ENCODE measurements around the gene HRCT1.

Gene HRCT1

DNA sequence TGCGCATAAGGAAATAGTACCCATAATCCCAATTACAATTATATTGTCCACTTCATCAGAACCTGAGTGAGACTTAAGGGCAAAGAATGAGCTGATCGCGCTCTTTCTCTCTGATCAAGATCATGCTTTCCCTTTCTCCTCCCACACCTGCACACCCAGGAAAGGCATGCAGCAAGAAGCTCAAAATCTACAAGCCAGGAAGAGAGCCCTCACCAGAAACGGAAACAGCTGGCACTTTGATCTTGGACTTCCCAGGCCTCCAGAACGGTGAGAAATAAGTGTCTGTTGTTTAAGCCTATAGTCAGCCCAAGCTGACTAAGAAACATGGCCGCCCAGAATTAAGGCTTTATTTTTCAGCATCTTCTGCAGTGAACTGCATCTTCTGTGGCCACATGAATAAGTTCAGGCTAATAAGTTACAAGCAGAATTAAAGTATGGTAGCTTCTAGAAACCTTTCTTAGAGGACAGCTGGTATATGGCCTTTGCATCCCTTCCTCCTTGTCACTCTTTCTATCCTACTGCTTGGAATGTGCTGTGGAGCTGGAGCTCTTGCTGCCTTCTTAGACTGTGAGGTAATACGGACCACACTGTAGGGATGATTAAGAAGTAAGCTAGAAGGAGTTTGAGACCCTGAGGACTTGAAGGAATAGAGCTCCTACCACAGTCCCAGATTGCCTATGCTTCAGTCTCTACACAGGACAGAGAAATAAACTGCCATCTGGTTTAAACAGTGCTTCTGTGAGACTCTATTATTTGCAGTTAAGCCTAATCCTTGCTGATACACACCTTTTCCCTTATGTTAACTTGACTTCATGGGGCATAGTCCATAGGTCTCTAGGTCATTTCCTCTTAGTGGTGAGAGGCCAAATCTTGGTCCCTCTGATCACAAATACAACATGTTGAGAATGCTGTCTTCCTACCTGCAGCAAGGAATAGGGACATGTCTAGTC lies 34.7 kb downstream of the HRCT1 start:
- DNase-seq (ENCODE audit: low read depth in 1 of 2, low spot score in 1 of 2): no peak

DNA sequence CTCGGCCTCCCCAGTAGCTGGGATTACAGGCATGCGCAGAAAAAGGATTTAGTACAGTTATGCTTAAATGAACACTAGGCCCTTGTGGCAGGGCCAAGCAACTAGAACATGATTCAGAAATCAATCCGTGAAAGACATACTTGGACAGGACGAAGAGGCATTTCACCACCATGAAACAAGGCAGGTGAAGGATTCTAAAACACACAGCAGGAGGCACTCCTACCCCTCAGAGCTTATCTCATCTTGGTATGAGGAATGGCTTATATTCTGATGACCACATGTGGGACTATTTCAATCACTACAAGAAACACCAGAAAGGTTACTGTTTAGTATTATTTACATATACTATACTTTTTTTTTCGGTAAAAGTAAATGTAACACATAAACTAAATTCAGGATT lies 36.3 kb downstream of the HRCT1 start:
- no peak for DNase-seq (ENCODE audit: low read depth in 1 of 2, low spot score in 1 of 2)

DNA sequence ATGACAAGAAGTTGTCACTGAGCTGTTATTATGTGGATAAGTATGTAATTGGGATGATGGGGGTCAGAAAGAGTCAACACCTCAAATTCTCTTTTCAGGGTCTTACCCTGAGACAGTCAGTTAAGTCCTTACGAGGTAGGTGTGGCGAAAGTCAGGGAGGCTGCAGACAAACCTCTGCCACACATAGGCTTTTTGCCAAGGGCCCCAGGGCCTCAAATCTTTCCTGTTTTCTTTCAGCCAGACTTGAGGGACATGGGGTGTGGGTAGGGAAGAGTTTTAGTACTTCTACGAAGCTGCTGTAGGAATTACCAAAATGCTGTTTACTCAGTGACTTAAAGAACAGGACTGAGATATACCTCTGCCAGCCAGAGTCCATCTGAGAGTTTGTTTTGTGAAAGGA lies 38.2 kb downstream of the HRCT1 start:
- no peak for DNase-seq (ENCODE audit: low read depth in 1 of 2, low spot score in 1 of 2)

DNA sequence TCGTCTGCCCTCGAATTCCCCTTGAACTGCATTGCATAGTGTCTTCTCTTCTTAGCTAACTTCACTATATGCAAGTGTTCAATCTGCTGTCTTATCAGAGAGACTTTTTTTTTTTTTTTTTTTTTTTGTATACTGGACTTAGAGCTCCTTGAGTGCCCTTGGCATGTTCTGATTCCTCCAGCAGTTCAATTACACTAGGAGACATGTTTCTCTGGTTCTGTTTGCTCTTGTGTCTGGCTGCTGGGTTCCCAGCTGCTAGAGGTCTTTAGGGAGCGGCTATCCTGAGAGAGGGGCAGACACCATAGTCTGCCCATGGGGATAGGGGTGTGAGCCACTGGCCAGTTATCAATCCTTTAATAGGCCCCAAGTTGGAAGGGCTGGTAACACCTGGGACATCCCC lies 38.8 kb downstream of the HRCT1 start:
- DNase-seq (ENCODE audit: low read depth in 1 of 2, low spot score in 1 of 2): no peak

DNA sequence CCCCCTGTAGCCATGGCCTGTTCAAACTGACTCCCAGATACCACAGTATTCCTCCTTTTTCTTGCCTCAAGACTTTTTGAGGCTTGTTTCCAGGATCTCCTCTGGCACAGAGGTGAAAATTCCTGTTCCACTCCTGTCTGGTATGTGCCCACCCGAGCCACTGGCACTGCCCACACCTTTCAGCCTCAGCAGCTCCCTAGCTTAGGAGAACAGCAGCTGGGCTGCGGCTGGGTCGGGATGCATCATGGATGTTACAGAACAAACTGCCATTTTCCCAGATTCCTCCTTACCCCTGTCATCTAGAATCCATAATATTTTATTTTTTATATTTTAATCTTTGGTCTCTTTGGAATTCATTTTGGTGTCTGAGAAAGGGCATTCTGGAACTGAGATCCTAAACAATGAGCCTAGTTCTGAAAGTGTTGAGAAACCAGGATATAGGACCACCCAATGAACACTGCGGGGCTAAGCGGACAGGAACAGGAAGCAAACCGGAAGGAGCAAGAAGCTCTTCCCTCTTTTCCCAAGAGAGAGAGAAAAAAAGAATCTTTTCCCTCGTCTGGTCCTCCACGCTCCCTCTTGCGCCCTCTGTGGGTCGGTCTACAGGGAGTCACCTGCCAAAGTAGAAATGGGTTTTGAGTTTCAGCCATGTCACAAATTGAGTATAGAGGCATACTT lies 39.5 kb downstream of the HRCT1 start:
- peak; percentile 17 to 50 for DNase-seq (ENCODE audit: low read depth in 1 of 2, low spot score in 1 of 2)

DNA sequence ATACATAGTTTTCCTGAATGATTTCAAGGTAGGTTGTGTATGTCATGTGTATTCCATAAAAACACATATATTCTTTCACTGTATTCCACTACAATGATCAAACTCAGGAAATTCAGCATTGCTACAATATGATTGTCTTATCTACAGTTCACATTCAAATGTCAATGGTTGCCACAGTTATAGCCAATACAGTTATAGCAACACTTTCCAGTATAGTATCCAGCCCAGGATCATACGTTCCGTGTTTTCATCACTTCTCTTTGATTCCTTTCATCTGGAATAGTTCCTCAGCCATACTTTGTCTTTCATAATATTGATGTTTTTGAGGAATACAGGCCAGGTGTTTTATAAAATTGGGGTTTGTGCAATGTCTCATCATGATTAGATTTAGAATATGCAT lies 42.4 kb downstream of the HRCT1 start:
- no peak for DNase-seq (ENCODE audit: low read depth in 1 of 2, low spot score in 1 of 2)

DNA sequence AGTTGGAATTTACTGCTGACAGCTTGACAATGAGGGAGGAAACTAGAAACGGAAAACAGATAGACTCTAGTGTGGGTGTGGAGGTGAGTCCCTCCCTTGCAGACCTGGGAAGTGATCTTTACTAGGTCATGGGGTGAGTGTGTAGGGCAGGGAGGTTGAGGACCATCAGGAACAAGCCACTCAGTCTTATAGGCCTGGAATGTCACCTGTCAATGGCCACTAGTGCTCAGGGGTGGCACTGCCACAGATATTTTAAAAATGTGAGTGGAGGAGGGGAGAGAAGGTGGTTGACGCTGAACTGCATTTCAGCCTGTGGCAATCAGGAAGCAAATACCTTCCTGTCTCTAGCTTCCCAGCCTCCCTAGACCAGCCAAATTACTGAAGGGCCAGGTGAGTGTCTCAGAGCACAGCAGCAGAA lies 42.9 kb downstream of the HRCT1 start:
- no peak for DNase-seq (ENCODE audit: low read depth in 1 of 2, low spot score in 1 of 2)

DNA sequence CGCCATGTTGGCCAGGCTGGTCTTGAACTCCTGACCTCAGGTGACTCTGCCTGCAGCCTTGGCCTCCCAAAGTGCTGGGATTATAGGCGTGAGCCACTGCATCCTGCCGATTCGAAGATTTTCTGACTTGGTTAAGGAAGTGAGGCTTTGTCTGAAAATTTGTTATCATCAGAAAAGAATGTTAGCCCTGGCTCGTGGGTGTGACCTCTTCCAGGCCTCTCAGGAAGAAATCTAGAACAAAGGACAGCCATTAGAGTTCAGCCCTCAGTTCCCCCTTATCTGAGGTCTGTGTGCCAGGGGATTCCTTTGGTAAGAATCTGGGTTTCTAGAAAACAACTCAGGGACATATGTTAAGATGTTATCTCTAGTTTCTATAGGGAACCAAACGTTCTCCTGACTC lies 45.7 kb downstream of the HRCT1 start:
- no peak for DNase-seq (ENCODE audit: low read depth in 1 of 2, low spot score in 1 of 2)

DNA sequence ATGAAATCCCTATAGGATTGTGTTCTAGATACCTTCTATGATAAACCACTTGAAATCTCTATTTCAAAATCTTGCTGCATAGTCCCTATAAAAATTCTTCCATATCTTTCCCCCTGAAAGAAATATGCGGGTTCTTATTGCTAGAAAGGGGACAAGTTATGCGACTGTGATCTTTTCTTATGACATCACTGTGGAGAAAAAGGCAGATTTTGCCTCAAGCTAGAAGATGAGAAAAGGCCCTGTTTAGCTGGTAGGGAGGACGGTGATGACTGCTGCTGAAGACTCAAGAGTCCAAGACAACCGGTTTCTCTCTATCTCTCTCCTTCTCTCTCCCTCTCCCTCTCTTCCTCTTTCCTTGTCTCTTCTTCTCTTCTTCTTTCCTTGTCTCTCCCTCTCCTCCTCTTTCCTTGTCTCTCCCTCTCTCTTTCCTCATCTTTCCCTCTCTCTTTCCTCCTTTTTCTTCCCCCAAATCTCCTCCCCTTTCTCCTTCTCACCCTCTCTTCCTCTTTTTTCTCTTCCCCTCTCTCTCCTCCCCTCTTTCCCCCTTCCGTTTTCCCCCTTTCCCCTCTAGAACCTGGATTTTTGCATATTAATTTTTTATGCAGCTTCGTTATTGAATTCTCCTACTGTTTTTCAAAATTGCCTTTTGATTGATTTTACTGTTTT lies 46.7 kb downstream of the HRCT1 start:
- DNase-seq (ENCODE audit: low read depth in 1 of 2, low spot score in 1 of 2): no peak

DNA sequence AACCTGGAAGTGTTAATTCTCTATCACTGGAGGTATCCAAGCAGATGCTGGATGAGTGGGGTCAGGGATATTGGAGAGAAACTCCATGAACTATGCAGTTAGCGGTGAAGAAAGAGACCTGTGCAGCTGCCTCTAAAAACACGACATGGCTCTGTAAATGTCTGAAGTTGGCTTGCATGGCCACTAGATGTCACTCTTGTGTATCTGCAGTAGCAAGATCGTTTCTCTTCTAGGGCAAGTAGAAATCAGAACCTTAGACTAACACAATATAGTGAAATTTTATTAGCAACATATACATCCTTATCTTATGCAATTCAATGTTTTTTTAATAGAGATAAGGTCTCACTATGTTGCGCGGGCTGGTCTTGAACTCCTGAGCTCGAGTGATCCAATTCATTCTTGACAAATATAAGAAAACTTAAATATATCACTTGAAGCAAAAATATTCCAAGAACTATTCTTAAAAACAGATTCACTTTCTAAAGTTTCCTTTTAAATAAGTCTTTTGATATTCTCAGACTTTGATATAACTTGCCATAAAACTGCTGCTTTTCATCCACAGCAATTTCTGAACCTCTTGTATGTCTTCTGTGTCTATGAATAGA lies 49.0 kb downstream of the HRCT1 start:
- no peak for DNase-seq (ENCODE audit: low read depth in 1 of 2, low spot score in 1 of 2)

DNA sequence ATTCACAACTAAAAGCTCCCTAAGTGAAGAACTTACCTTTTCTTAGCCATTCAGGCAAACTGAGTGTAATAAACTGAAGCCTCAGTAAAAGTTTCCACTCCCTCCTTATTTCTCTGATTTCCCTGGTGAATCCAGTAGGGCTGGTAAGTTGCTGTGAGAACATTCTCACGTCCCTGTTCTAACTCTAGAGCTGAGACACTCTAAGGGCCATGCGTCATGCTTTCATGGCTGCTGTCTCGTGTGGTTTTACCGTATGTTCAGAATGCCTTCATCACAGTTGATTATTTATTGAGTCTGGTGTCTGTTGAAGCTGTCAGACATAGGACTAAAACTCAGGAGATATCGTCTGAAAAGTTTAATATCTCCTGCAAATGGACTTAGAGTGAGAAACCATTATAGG lies 50.6 kb downstream of the HRCT1 start:
- no peak for DNase-seq (ENCODE audit: low read depth in 1 of 2, low spot score in 1 of 2)

Measured in stimulated activated CD4-positive, alpha-beta T cell treated with anti-CD3 and anti-CD28 coated beads, Interleukin-15, amount 100 ng/mL, for 1 hour (primary cell).